B cell (primary cell): Measurements from ENCODE around the gene COG5. TPM values are rescaled to one million over a fixed set of nuclear protein-coding genes. Genes with fewer than 3 reads are reported as not detected.

Experiments used
- ATAC-seq: fragments of 200-7000 bp; cut with Tn5 transposase; one replicate; pipeline ENCODE4 v1.10.0; 2021; ENCODE audit warnings: low read depth, mild to moderate bottlenecking, moderate number of reproducible peaks, moderate library complexity
- CTCF ChIA-PET: fragments of 350-600 bp; sonication (Branson Sonifier 250); formaldehyde crosslinking; loops from one replicate; lab custom pipeline; 2021; ENCODE audit warnings: antibody characterized with exemption, inconsistent platforms; lab: Charles Lee
- POLR2A ChIA-PET: fragments of 350-600 bp; sonication (Branson Sonifier 250); formaldehyde crosslinking; loops from one replicate; lab custom pipeline; 2021; ENCODE audit warnings: antibody characterized with exemption; lab: Charles Lee
- DNase-seq: peaks from one replicate; pipeline ENCODE4 v3.0.0; 2013
- H2AFZ ChIP-seq: 2 replicates; pipeline ENCODE4 v1.6.1; 2012; ENCODE audit warnings: mild to moderate bottlenecking, low read depth, low read length; ENCODE audit not compliant: insufficient read depth, poor library complexity, severe bottlenecking
- H3K27ac ChIP-seq, 2 donors: 1 replicate in 1 of 2; 2 replicates in 1 of 2; pipeline ENCODE4 v1.5.1; 2012 to 2013; ENCODE audit warnings: low read length in 2 of 2, mild to moderate bottlenecking in 2 of 2, moderate library complexity in 1 of 2
- H3K27me3 ChIP-seq, 4 experiments: fragments of 200-600 bp in 1 of 4; sonication (generic) in 1 of 4; replicated peaks in 1 of 4; 1 replicate in 2 of 4; 2 replicates in 2 of 4; pipeline versions ENCODE4 v1.6.1 to v1.7.0; 2013 to 2016; ENCODE audit warnings: low read length in 3 of 4, mild to moderate bottlenecking in 2 of 4, mixed read lengths in 1 of 4, moderate library complexity in 1 of 4; ENCODE audit not compliant: insufficient read depth in 4 of 4, control insufficient read depth in 3 of 4; ENCODE audit errors: control extremely low read depth in 1 of 4
- H3K36me3 ChIP-seq, 2 experiments: replicated peaks in 1 of 2; 1 replicate in 1 of 2; 2 replicates in 1 of 2; pipeline versions ENCODE4 v1.6.1 to v1.7.1; 2013; ENCODE audit warnings: low read length in 1 of 2; ENCODE audit not compliant: insufficient read depth in 2 of 2, control insufficient read depth in 1 of 2; ENCODE audit errors: control extremely low read depth in 1 of 2, extremely low read depth in 1 of 2
- H3K4me1 ChIP-seq, 2 donors: fragments of 200-600 bp in 1 of 2; sonication (generic) in 1 of 2; 1 replicate in 1 of 2; 2 replicates in 1 of 2; pipeline versions ENCODE4 v1.5.1 to v1.6.1; 2013 to 2017; ENCODE audit warnings: low read length in 2 of 2; ENCODE audit not compliant: control insufficient read depth in 2 of 2, insufficient read depth in 2 of 2
- H3K4me2 ChIP-seq: replicated peaks from 2 replicates; pipeline ENCODE3; 2012; ENCODE audit warnings: mild to moderate bottlenecking, low read depth, low read length; ENCODE audit not compliant: poor library complexity, severe bottlenecking
- H3K4me3 ChIP-seq, 5 experiments: fragments of 200-600 bp in 1 of 5; sonication (generic) in 1 of 5; 1 replicate in 3 of 5; 2 replicates in 2 of 5; pipeline versions ENCODE4 v1.5.1 to v1.7.0; 2011 to 2016; ENCODE audit warnings: low read length in 4 of 5, mild to moderate bottlenecking in 4 of 5, low read depth in 2 of 5, control low read depth in 1 of 5, moderate library complexity in 1 of 5; ENCODE audit not compliant: insufficient read depth in 1 of 5; ENCODE audit errors: control extremely low read depth in 1 of 5, extremely low read depth in 1 of 5
- H3K79me2 ChIP-seq: fragments of 200-600 bp; sonication (generic); one replicate; pipeline ENCODE4 v1.6.0; 2016; ENCODE audit warnings: low read length; ENCODE audit not compliant: control insufficient read depth, insufficient read depth
- H3K9ac ChIP-seq: fragments of 200-600 bp; sonication (generic); 2 replicates; pipeline ENCODE4 v1.6.1; 2017; ENCODE audit warnings: mild to moderate bottlenecking, low read length, moderate library complexity
- H3K9me3 ChIP-seq, 3 donors: one replicate each; pipeline versions ENCODE4 v1.6.1 to v1.7.1; 2013; ENCODE audit warnings: low read length in 2 of 3; ENCODE audit not compliant: control insufficient read depth in 2 of 3, insufficient read depth in 1 of 3; ENCODE audit errors: control extremely low read depth in 1 of 3
- H4K20me1 ChIP-seq: 2 replicates; pipeline ENCODE4 v1.6.0; 2012; ENCODE audit warnings: mild to moderate bottlenecking, low read length; ENCODE audit not compliant: insufficient read depth, control insufficient read depth, poor library complexity, severe bottlenecking
- H3K27ac Mint-ChIP-seq: one replicate; pipeline ENCODE4 v1.8.0; 2021; ENCODE audit warnings: mixed read lengths
- H3K27me3 Mint-ChIP-seq: one replicate; pipeline ENCODE4 v1.8.0; 2021; ENCODE audit warnings: mixed read lengths
- H3K4me1 Mint-ChIP-seq: one replicate; pipeline ENCODE4 v1.8.0; 2021; ENCODE audit warnings: mixed read lengths
- H3K4me3 Mint-ChIP-seq: one replicate; pipeline ENCODE4 v1.8.0; 2021; ENCODE audit warnings: mixed read lengths
- H3K9me3 Mint-ChIP-seq: one replicate; pipeline ENCODE4 v1.8.0; 2022; ENCODE audit warnings: mixed read lengths; ENCODE audit not compliant: insufficient read depth
- EZH2 ChIP-seq: IDR thresholded peaks from 2 replicates; pipeline ENCODE4 v1.6.1; 2012; ENCODE audit warnings: borderline replicate concordance, low read depth, mild to moderate bottlenecking, moderate library complexity, low read length; ENCODE audit not compliant: insufficient read depth, poor library complexity, severe bottlenecking
- WGBS: methylation state at CpG from one replicate; pipeline ENCODE4 v1.1.5; 2013; ENCODE audit warnings: missing lambda C conversion rate; ENCODE audit not compliant: insufficient coverage; 5-methylcytosine and 5-hydroxymethylcytosine counted together
- intact Hi-C: fragments of 100-400 bp; cut with micrococcal nuclease; formaldehyde crosslinking; loops from one replicate; pipeline ENCODE4 v1.10.0; 2022
- polyA plus RNA-seq: library from polyadenylated mRNA; depleted of rRNA; stranded (reverse); fragments of >200 nt; gene quantifications from 2 replicates; pipeline ENCODE4 v1.2.3, GENCODE V29; 2012
- total RNA-seq, 2 donors: library from RNA; stranded (reverse); fragments of 120-200 nt in 1 of 2; gene quantifications; 1 replicate in 1 of 2; 2 replicates in 1 of 2; pipeline versions ENCODE4 v1.2.3 to v1.2.4, GENCODE V29; 2013 to 2022
- TF ChIP-seq, protein P1 (sequence below): fragments of 200-600 bp; IDR thresholded peaks from one replicate; pipeline ENCODE4 v1.8.0; 2022; ENCODE audit warnings: antibody characterized with exemption, mild to moderate bottlenecking

The COG5 gene
- total and polyA plus RNA-seq, 2 donors (not counting 1 experiment from before 2014, with no cell fraction given): 7.0 to 73.0 TPM

DNA sequence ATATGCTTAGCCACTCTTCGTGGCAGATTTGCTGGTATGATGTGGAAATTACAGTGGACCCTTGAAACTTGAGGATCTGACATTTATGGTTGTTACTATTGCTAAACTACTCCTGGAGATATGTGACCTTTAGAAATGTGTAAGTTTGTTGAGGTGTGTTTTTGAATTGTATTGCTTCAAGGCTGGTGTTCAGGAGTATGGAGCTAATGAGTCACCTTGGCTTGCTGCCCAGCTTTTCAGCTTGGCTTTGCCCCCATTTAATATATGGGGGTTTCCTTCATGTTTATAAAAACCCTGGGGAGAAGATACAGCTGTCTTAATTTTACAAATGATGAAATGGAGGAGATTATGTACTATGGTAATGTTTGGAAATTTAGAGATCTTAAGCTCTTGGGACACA, 383.3 kb downstream of the COG5 start:
- H3K4me2 ChIP-seq: no peak overlapping the region

More for the DNA sequence above, 383.3 kb downstream of the COG5 start:
- Histone ChIP-seq H3K36me3 (peaks cover 2 to 54% of the 10 kb centered on the region in 2 experiments), H2AFZ (no peak overlapping the region), H3K9ac (no peak overlapping the region), H3K9me3 (no peaks in the 10 kb centered on the region), H3K27ac (peak overlapping the region in 1 of 2 donors; percentile 3), H4K20me1 (peaks cover 86% of the 10 kb centered on the region), H3K4me1 (peaks cover under 1% of the 10 kb centered on the region in 2 donors), H3K79me2 (peaks cover 80% of the 10 kb centered on the region), H3K27me3 (no peaks in the 10 kb centered on the region), H3K4me3 (no peak overlapping the region)
- Mint-ChIP-seq H3K4me1 (peaks cover 22% of the 10 kb centered on the region), H3K27me3 (no peaks in the 10 kb centered on the region), H3K4me3 (peak overlapping the region; percentile 0), H3K27ac (no peak overlapping the region), H3K9me3 (no peaks in the 10 kb centered on the region)
- DNase-seq (no peak), ATAC-seq (no peak)
- CTCF ChIA-PET: interaction anchor here (1.1 to 2.4 kb wide), 5 partner anchors 11 to 30 kb away, joined by 3 to 13 read pairs (median 4); partner anchors contain the start of gene HBP1
- intact Hi-C loops: no loop called here
- no peak for TF ChIP-seq EZH2
- TF ChIP-seq, protein P1, sequence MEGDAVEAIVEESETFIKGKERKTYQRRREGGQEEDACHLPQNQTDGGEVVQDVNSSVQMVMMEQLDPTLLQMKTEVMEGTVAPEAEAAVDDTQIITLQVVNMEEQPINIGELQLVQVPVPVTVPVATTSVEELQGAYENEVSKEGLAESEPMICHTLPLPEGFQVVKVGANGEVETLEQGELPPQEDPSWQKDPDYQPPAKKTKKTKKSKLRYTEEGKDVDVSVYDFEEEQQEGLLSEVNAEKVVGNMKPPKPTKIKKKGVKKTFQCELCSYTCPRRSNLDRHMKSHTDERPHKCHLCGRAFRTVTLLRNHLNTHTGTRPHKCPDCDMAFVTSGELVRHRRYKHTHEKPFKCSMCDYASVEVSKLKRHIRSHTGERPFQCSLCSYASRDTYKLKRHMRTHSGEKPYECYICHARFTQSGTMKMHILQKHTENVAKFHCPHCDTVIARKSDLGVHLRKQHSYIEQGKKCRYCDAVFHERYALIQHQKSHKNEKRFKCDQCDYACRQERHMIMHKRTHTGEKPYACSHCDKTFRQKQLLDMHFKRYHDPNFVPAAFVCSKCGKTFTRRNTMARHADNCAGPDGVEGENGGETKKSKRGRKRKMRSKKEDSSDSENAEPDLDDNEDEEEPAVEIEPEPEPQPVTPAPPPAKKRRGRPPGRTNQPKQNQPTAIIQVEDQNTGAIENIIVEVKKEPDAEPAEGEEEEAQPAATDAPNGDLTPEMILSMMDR: no peak
- POLR2A ChIA-PET: interaction anchor here (1.7 kb wide), 1 partner anchor 11 kb away, joined by 7 read pairs; the partner anchor contains the start of gene HBP1
- 100% methylated on average over 1 of the region's 1 CpG for WGBS
